GM10847 (cell line): ENCODE measurements around the gene IL1RL1.

ENCODE experiments used
- POLR2A ChIP-seq: IDR thresholded peaks from 2 replicates; pipeline ENCODE4 v1.6.1; 2011; ENCODE audit not compliant: insufficient read length; ENCODE audit errors: extremely low read depth

The IL1RL1 gene

DNA sequence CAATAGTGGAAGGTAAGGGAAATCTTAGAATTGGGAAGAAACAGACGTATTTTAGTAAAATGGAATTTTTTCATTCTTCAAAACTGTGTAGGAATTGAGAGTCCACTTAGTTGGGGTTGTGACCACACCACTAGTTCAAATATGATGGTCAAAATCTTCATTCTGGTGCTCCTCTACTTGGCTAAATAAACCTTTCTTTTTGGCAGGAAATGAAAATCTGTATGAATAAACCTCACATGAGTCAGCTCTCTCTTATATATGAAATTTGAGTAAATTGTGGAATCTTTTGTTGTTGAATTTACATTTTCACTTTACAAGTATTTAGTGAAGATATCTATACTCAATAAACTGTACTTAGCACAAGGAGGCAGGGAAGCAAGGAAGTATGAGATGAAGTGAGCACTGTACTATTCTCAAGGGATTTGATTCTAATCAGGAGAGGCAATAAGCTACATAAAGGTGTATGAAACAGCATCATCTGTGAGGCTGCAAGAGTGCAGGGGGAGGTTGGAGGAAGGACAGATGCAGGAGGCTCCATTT is 64.8 kb downstream of the IL1RL1 start:
- TF ChIP-seq POLR2A: no peak

DNA sequence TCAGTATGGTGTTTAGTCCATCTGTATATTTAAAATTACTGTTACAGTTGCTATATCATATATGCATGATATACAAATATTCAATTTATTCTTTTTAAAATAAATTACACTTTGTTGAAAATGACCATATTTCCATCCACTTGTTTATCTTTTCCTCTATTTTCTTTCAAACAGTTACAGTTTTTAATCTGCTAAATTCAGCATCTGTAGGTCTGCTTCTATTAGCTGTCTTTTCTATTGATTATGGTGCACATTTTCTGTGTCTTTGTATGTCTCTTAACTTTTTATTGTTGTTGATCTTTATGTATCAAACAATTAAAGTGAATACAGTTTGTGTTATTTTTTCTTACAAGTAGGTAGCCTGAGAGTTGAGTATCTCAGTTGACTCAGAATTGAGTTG is 72.4 kb downstream of the IL1RL1 start:
- no peak for TF ChIP-seq POLR2A

DNA sequence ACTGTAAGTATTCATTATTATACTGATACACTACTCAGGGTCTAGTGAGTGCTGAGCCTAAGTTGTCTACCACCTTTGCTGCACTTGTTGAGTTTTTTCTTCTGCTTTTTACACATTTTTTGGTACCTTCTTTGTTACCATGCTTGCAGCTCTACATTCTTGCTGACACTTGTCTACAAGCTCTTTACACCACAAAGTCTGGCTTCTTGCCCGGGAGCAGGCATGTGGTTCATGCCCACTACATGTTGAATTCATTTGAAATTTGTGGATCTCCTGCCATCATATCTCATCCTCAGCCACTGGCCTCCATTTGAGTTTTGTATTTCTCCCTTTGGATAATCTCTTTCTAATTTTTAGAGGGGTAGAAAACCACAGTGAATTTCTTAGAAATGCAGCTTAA is 74.2 kb downstream of the IL1RL1 start:
- no peak for TF ChIP-seq POLR2A

DNA sequence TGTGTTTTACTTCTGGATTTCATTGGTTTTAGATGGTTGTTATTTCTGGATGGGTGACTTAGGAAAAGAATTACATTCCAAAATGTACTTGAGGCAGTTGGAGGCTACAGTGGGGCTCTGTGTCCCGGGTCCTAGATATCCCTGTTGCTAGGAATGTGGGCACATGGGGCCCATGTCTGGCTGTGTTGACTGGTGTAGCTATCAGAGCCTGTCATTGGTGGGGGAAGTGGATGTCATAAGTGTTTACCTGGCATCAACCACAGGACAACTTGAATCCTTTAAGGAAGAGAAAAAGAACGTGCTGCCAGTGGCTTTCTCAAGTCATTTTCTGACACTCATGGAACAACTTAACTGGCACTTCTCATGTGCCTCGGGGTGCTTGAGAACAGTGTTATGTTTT is 74.6 kb downstream of the IL1RL1 start:
- no peak for TF ChIP-seq POLR2A

DNA sequence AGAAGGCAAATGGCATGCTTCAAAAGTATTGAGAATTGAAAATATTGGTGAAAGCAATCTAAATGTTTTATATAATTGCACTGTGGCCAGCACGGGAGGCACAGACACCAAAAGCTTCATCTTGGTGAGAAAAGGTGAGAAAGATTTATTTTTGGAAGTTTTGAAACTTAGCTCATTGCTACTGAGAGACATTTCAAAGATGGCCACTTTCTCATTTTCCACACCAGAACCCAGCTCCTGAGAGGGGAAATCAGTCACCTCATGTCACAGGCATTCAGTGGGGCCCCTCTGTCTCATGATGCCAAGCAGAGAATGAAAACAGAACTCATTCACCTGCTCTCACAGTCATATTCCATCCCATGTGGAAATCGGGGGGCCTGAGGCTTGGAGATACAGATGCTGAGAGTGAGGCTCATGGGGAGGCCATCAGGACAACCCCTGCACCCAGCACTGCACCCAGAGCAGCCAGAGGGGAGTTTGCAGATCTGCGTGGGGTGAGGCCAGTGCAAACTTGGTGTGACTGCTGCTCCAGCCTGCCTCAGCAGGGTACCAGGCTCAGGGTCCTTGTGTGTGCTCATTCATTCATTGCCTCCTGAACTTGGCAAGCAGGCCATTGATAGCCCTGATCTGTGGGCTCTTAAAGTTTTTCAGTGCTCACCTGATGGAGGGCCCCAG is 75.6 kb downstream of the IL1RL1 start:
- TF ChIP-seq POLR2A: no peak

DNA sequence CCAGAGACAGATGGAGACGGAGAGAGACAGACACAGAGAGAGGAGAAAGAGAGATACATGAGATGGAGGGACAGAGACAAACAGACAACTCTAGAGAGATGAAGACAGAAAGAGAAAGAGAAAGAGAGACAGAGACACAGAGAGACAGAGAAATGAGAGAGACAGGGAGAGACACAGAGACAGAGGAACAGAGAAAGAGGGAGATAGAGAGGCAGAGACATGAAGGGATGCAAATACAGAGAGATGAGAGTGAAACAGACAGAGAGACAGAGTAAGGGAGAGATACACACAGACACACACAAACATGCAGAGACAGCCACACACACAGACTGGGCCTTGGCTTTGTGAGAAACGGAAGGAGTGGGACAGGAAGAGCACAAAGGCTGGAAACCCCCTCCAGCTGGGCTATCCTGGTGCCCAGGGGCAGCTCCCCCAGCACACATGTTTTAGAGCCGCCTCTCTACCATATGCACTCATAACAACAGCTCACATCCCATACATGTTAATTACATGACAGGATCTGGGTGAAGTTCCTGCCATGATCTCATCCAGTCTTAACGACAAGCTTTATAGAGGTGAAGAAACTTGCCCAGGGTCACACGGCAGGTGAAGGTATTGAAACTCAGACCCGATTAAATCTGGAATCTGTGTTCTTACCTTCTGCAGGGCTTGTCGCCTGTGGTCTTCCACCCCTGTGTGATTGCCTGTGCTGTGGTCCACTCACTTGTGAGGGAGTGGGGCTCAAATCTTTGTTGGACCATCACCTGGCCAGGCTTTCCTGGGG is 76.6 kb downstream of the IL1RL1 start:
- TF ChIP-seq POLR2A: no peak

DNA sequence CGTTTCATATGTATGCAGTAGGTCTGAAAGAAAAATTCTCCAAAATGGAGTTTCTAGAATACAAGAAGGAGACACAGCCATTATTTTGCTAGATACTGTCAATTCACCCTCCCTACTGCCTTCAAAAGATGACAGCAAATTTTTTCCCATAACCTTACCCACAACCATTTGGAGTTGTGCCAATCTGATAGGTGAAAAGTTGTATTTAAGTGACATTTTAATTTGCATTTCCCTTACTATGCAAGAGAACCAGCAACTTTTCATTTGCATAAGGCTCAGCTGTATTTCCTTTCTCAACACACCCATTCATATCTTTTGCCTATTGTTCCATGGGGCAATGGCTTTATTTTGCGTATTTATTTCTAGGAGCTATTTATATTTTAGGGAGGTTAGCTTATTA is 80.2 kb downstream of the IL1RL1 start:
- TF ChIP-seq POLR2A: no peak

DNA sequence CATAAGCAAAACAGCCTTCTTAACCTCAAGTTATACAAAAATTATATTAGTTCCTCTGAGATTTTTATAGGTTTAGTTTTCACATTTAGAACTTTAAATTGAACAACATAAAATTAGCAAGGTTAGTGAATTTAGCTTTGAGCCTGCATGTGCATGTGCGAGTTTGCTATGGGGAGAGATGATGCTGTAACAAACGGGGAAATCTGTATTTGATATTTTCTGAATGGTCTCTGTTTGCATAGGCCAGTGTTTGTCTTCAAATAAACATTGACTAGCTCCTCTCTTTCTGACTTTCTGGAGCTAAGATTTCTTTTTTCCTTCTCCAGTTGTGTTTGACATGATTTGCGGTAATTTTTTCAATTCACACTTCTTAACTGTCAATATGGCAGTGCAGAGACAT is 80.7 kb downstream of the IL1RL1 start:
- no peak for TF ChIP-seq POLR2A

DNA sequence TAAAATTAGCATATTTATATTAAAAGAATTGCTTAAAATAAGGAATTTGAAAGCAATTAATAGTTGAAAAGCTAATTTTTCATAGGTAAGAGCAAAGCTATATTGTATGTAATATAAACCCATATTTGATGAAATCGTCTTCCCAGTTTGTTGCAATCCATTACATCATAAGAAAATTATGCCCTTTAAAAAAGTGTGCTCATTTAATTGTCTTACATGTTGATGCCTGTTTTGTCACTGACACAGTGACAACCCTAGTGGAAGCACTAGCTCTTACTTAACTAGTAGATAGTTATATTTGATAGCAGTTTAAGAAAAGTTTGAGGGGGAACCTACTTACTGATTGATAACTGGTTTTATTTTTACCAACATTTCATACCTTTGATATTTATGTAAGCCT is 81.6 kb downstream of the IL1RL1 start:
- TF ChIP-seq POLR2A: no peak

DNA sequence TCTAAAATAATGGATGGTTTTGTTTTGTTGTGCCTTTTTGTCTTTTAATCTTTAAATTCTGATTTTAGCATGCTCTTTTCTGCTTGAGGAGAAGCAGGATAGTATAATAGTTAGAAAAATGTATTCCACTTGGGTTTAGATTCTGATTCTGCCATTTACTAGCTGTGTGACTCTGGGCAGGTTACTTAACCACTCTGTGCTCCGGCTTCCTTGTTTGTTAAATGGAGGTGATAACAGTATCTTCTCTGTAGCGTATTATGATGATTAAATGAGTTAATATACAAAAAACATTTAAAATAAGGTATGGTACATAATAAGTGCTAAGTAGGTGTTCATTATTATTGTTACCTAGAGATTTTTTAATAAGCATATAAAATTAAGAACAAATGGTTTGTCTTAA is 84.6 kb downstream of the IL1RL1 start:
- no peak for TF ChIP-seq POLR2A

DNA sequence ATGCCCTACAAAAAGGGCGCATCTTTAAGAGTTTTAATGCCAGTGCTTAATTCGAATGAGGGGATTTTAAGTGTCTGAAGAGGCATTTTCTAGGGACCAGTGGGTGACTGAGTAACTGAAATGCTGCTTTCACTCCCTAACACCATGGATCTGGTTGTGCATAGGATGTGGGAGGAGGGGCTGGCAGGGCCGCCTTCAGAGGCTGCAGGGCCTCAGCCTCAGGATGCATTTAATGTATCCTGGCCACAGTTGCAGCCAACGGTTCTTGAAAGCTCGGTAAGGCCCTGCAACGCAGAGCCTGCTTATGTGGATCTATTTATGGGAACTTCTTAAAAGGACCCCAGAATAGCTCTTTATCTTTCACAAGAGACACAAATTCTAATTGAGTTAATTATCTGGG is 85.8 kb downstream of the IL1RL1 start:
- TF ChIP-seq POLR2A: no peak

DNA sequence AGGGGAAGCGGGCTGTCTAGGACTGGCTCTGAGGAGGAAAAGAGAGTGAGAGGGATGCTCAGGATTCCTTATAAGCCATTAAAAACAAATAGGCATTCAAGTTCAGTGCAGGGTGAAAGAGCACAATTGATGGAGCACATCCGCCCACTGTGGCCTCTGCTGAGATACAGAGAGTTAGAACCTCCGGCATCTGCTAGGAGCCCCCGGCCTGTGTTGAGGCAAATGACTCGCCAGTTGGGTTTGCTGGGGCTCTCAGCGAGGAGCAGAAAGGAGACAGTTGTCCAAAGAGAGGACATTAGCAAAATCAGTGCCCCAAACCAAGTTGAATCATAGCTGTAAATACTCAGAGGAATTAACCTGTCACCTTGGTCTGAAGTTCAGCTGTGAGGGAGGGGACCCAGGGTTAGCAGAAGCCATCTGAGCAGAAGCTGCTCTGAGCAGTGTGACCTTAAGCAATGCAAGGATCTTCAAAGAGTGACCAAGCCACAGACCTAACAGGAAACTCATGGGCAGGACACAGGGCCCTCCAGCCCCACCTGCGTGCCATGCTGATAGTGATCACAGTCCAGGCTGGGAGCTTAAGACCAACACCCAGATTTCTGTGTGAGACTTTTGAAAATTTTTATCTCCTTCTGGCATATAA is 88.3 kb downstream of the IL1RL1 start:
- no peak for TF ChIP-seq POLR2A

DNA sequence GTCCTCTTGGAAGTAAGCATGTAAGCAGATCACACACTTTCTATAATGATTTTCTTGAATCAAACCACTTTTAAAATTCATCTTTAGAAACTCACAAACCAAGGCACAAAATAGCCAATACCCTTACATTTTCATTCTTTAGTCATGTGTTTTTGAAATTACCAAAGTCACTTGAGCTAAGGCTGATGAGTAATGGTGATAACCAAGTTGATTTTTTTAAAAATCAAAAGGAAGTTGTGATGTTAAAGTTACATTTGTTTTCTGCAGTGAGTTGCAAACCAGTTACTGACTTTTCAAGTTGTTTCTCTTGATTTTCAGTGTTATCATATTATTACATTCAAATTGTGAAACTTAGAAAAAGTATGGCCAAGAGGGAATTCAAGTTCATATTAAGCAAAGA is 90.1 kb downstream of the IL1RL1 start:
- TF ChIP-seq POLR2A: no peak
